Anterior cingulate cortex (tissue), 58 donors: ENCODE data around the gene TAS2R9.
"Not testable (repeated sequence)": the region's sequence is repeated elsewhere in the genome, so short reads cannot be mapped to it uniquely, and the experiment has no call there.

ENCODE experiments used
- DNase-seq, 58 donors: peaks; one replicate each; lab custom pipeline; 2025; lab: John Stamatoyannopoulos, UW

TAS2R9 gene

GRCh38 chr12:10810068-10810467, at the start of gene TAS2R9:
Gene TAS2R9, minus strand, starts transcription at chr12:10810168. Its CDS starts 93 bp downstream, at chr12:10810075.
- no peak for DNase-seq

GRCh38 chr12:10855807-10856206, 45.8 kb upstream of the TAS2R9 start:
- DNase-seq: no peak

- no peak for DNase-seq
Measured at GRCh38 chr12:10853776-10854175, 43.8 kb upstream of the TAS2R9 start.

- DNase-seq: no peak
Measured at GRCh38 chr12:10851243-10851858, 41.4 kb upstream of the TAS2R9 start.

GRCh38 chr12:10849425-10849878, 39.5 kb upstream of the TAS2R9 start, which contains the start of gene PRR4:
Gene PRR4, minus strand, starts transcription at chr12:10849475. Its CDS starts 38 bp downstream, at chr12:10849437.
- no peak for DNase-seq

GRCh38 chr12:10847744-10848143, 37.8 kb upstream of the TAS2R9 start:
- DNase-seq: no peak

DNA sequence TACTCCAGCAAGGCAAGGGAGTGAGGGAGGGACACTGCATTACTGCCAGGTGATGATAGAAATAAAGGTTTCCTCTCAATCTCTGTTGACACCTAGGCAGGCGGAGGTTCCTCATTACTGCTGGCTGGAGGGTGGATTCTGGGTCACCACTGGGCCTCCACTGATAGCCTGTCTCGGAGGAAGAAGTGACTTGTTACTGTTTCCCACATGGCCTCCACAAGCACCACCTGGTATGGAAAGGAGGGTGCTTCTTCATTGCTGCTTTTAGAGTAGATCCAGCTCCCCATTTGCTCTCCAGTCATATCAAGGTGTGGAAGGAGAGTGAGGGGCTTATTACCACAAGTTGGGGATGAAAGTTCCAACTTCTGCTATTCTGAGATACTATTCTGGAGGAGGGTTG, 32.9 kb upstream of the TAS2R9 start:
- no peak for DNase-seq

- DNase-seq: no peak
Measured at GRCh38 chr12:10838461-10838860, 28.5 kb upstream of the TAS2R9 start.

- no peak for DNase-seq
Measured at GRCh38 chr12:10829994-10830393, 20.0 kb upstream of the TAS2R9 start.

DNA sequence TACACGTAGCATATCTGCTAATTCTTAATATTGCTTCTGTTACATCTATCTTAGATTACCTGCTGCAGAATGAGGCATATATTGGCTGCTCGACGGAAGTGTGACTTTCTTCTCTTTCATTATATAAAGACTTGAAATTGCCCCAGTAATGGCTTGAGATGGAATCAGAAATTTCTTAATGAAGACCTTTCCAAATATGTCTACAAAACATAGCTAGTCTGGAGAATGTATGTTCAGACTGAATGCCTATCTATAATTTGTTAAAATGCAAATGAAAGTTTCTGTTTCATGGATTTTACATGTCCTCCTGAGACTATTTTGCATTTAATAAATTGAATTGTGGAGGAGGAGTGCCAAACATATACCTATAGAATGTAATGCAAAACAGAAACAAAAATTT, 16.3 kb upstream of the TAS2R9 start, which contains the start of gene TAS2R10:
TAS2R10 (minus strand) TSS at position 101 of the 400 bp plus-strand sequence; CDS start at position 12, 89 bp downstream.
- DNase-seq: no peak

GRCh38 chr12:10824957-10825356, 15.0 kb upstream of the TAS2R9 start:
- DNase-seq: no peak

DNA sequence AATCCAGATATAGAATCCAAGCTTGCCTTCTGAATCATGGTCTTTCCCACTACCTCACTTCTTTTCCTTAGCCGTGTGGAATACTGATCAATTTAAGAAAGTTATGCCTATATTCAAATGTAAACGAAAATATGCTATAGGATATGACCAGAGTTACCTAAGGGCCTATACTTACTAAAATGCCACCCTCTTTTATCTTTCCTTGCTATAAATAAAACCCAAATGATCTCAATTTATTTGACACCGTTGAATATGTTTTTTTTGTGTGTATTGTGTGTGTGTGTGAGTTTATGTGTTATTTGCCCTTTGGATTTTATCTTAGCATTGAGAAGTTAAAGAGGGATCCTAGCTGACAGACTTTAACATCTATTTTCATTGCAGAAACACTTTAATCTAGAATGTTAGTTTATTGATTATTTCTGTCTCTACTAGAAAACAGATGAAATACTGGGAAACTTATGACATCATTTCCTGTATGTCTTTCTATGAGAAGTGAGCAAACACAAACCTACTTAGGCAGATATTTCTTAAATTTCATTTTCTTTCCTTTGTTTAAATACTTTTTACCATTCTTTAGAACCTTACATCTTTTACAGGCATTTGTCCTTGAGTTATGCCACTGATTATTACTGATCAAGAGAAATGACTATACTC, 2.0 kb upstream of the TAS2R9 start:
- DNase-seq: no peak

DNA sequence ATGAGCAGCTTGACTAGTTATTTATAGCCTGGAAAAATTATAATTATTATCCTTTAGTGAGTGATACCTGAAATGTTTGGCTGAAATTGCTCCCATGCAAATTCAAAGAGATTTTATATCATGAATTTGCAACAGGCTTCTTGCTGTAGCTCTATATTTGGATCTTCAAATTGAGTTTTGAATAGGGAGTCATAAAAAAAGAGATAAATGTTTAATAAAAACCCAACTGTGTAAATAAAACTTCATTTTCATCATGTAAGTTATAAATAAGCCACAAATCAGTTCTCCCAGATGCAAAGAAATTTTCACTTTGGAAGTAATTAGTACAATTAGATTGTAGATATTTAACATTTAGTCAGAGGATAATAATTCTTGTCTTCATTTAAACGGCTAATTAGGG, 2.8 kb downstream of the TAS2R9 start, which contains the start of gene TAS2R8:
TAS2R8 (minus strand) TSS at position 101 of the 400 bp plus-strand sequence. CDS start 306 bp downstream, outside the sequence.
- no peak for DNase-seq

DNA sequence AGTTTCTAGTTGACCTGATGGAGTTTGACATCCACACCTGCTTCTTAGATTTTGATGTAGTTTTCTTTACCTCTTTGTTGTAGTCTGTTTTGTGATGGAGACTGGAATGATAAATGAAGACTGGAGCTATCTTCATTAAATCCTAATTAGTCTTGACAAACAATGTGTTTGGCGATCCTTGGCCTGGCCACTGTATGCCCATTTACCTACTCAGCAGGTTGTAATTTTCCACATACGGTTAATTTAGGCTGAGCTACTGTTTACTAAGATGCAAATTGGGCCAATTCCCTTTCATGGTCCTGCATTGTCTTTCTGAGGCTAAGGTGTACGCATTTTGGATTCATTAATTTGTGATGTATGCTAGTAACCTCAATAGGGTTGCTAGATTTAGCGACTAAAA, 7.4 kb downstream of the TAS2R9 start, which contains the start of gene TAS2R7:
TAS2R7 (minus strand) TSS at position 41 of the 400 bp plus-strand sequence. CDS start 57 bp downstream, outside the sequence.
- DNase-seq: no peak

GRCh38 chr12:10801741-10802140, 8.2 kb downstream of the TAS2R9 start:
- DNase-seq: no peak

GRCh38 chr12:10794222-10794621, 15.7 kb downstream of the TAS2R9 start:
- DNase-seq: no peak

DNA sequence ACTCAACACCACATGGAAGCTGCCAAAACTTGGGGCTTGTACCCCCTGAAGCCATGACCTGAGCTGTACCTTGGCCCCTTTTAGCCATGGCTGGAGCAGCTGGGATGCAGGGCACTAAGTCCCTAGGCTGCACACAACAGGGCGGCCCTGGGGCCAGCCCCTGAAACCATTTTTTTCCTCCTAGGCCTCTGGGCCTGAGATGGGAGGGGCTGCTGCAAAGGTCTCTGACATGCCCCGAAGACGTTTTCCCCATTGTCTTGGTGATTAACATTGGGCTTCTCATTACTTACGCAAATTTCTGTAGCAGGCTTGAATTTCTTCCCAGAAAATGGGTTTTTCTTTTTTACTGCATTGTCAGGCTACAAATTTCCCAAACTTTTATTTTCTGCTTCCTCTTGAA, 18.2 kb downstream of the TAS2R9 start:
- DNase-seq: not testable (repeated sequence)

DNA sequence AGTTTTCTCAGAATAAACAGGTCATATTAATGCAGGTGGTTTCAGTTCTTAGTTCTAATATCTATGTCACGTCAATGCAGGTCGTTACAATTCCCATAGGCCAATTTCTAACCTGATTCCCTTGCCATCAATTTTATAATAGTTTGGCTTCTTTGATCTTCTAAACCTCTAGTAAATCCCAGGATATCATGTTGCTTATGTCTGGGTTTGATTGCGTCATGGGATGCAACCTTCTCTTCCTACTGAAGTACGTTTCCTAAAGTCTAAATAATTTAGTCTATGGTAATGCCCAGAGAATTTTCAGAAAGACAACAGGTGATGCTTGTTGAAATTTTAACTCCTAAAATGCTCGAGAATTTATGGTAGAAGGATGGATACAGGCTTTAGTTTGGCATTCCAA, 26.7 kb downstream of the TAS2R9 start:
- DNase-seq: no peak

DNA sequence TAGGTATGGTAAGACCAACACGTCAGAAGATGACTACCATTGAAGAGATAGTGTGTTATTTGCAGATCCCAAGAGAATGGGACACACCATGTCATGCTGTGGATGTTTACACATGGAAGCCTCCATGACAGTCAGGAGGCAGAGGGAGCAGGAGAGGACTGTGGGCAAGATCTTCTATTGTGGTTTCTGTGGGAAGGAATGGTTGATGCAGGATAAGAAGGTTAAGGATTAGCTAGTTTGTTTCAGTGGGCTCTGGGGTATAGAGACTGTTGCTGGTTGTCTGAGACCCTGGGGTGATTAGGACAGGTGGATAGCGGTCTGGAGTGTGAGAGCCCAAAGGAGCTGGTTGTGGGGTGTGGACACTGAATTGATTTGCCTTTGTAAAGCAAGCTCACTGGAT, 30.9 kb downstream of the TAS2R9 start:
- DNase-seq: no peak

DNA sequence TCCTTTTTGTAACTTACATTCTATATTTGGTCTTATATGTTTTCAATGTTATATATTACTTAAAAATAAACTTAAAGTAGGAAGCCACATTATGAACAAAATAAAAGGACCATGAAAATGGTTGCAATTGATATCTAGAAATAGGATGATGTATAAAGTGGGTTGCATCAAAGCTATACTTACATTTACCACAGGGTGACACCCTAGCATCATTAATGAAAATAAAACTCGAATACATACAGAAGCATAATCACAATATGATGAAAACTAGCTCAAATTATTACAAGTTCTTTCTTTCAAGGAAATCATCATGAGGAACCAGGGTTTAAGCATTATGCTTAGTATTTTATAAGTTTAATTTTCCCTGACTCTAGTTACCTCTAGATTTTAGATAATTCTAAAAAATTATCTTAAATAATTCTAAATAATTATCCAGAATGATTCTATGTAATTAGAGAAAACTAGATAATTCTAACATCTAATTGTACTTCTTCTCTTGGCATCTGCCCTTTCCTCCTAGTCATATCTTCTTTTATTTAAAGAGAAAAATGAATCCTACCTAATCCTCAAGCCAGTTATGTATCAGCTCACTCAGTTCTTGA, 38.7 kb downstream of the TAS2R9 start:
- peak in 1 of 58 donors; percentile 15 for DNase-seq

GRCh38 chr12:10759657-10760056, 50.3 kb downstream of the TAS2R9 start:
- no peak for DNase-seq
